ENCODE data around the gene MYPOP. TPM values are rescaled to one million over a fixed set of nuclear protein-coding genes. Genes with fewer than 3 reads are reported as not detected.

Gene MYPOP
- total RNA-seq, 1 experiment from 2014 or later = 11.1 TPM

- in situ Hi-C loops (cut with HindIII; ENCODE audit: low pct_unique_long_range_greater_than_20kb, low sequenced_read_pairs) = no loop called here
- peaks cover 9% of the 10 kb centered on the region for H3K36me3 ChIP-seq (ENCODE audit: control insufficient read depth, insufficient read depth, low read length)
These were observed 60.2 kb downstream of the MYPOP start for GRCh38 chr19:45842198-45842597.

More at GRCh38 chr19:45842198-45842597, 60.2 kb downstream of the MYPOP start:
- no peak overlapping the region for H3K4me3 ChIP-seq (ENCODE audit: low read depth in 2 of 2, low read length in 2 of 2)
- H3K27ac ChIP-seq (ENCODE audit: low read length) = no peak overlapping the region
- ATAC-seq (no peak), DNase-seq (ENCODE audit: low read depth, low spot score) (no peak)
- no peaks in the 10 kb centered on the region for H3K9me3 ChIP-seq (ENCODE audit: control insufficient read depth, insufficient read depth, low read depth, low read length)
- POLR2A ChIA-PET = interaction anchor here (0.5 kb wide), 1 partner anchor 24 kb away, joined by 3 read pairs; no protein-coding TSS in a partner anchor
- BruUV-seq (replicated peaks) = no TSS peak
- no peak for TF ChIP-seq SIN3A (IDR thresholded peaks at IDR 0.05; ENCODE audit: borderline replicate concordance, insufficient read depth, low read depth, low read length)
- no peak for TF ChIP-seq TCF7L2 (IDR thresholded peaks at IDR 0.05; ENCODE audit: low read depth, low read length)
- no peak for TF ChIP-seq REST (IDR thresholded peaks at IDR 0.05; ENCODE audit: insufficient read depth in 1 of 2, low read depth in 2 of 2, low read length in 1 of 2)
- no peak for TF ChIP-seq CTCF (IDR thresholded peaks at IDR 0.05)
- no peak for TF ChIP-seq POLR2AphosphoS5 (IDR thresholded peaks at IDR 0.05; ENCODE audit: low read depth, low read length)
- intact Hi-C loops (cut with micrococcal nuclease; ENCODE audit: unreplicated experiment) = no loop called here
- H3K4me1 ChIP-seq (ENCODE audit: control insufficient read depth, insufficient read depth, low read length) = no peaks in the 10 kb centered on the region
- CTCF ChIA-PET = interaction anchor here (0.9 kb wide), 1 partner anchor 25 kb away, joined by 5 read pairs; no protein-coding TSS in a partner anchor
- H3K27me3 ChIP-seq (ENCODE audit: control insufficient read depth, insufficient read depth, low read length) = no peaks in the 10 kb centered on the region

Other genes starting within 250 kb of the MYPOP start
- 2.0 TPM for gene GIPR, start 234.4 kb downstream of the MYPOP start, total RNA-seq (2021; ENCODE audit: unreplicated experiment)
- 496 TPM for gene SNRPD2, start 210.7 kb downstream of the MYPOP start, total RNA-seq (2021; ENCODE audit: unreplicated experiment)
- gene QPCTL, start 209.9 kb downstream of the MYPOP start, total RNA-seq (2021; ENCODE audit: unreplicated experiment) = 19.4 TPM
- gene FBXO46, start 171.7 kb downstream of the MYPOP start, total RNA-seq (2021; ENCODE audit: unreplicated experiment) = 25.1 TPM
- gene MEIOSIN, start 169.2 kb downstream of the MYPOP start, total RNA-seq (2021; ENCODE audit: unreplicated experiment) = not detected
- gene SIX5, start 133.4 kb downstream of the MYPOP start, total RNA-seq (2021; ENCODE audit: unreplicated experiment) = 38.7 TPM
- 119 TPM for gene DMPK, start 120.1 kb downstream of the MYPOP start, total RNA-seq (2021; ENCODE audit: unreplicated experiment)
- gene DMWD, start 109.8 kb downstream of the MYPOP start, total RNA-seq (2021; ENCODE audit: unreplicated experiment) = 64.6 TPM
- not detected for gene RSPH6A, start 87.3 kb downstream of the MYPOP start, total RNA-seq (2021; ENCODE audit: unreplicated experiment)
- 47.7 TPM for gene SYMPK, start 39.5 kb downstream of the MYPOP start, total RNA-seq (2021; ENCODE audit: unreplicated experiment)
- 0.26 TPM for gene FOXA3, start 38.3 kb downstream of the MYPOP start, total RNA-seq (2021; ENCODE audit: unreplicated experiment)
- 21.9 TPM for gene IRF2BP1, start 16.5 kb downstream of the MYPOP start, total RNA-seq (2021; ENCODE audit: unreplicated experiment)
- gene NANOS2, start 12.2 kb upstream of the MYPOP start, total RNA-seq (2021; ENCODE audit: unreplicated experiment) = not detected
- 0.44 TPM for gene NOVA2, start 71.3 kb upstream of the MYPOP start, total RNA-seq (2021; ENCODE audit: unreplicated experiment)
- gene CCDC61, start 92.9 kb upstream of the MYPOP start, total RNA-seq (2021; ENCODE audit: unreplicated experiment) = 17.9 TPM
- gene PGLYRP1, start 120.4 kb upstream of the MYPOP start, total RNA-seq (2021; ENCODE audit: unreplicated experiment) = not detected
- gene IGFL4, start 138.4 kb upstream of the MYPOP start, total RNA-seq (2021; ENCODE audit: unreplicated experiment) = 0.39 TPM
- not detected for gene IGFL3, start 222.1 kb upstream of the MYPOP start, total RNA-seq (2021; ENCODE audit: unreplicated experiment)
- not detected for gene IGFL2, start 245.6 kb upstream of the MYPOP start, total RNA-seq (2021; ENCODE audit: unreplicated experiment)

Data from Panc1 (cell line).